ENCODE data around the gene ARL15. TPM values are rescaled to one million over a fixed set of nuclear protein-coding genes. Genes with fewer than 3 reads are reported as not detected.

Gene ARL15
- total RNA-seq, 4 donors from 2014 or later = 13.0 to 52.7 (median 17.1) TPM

DNA sequence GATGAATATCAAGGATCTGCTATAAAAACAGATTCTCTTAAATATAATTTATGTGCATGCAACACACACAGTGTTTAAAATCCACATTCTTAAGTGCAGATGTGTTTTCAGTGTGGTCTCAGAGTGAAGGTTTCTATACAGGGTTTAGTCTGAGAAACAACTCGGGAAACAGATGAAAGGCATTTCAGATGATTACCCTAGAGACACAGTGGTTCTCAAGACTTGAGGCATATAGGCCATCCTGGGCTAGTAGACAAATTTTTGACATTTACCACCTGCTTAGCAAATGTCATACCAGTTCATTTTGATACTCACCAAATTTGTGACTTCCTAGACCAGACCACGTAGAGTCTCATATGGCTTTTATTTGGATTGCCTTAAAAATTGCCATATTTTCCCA, 216.5 kb downstream of the ARL15 start:
- no peak for TF ChIP-seq EP300 (IDR thresholded peaks at IDR 0.05)
- TF ChIP-seq CTCF (IDR thresholded peaks at IDR 0.05) = no peak
- no peak for TF ChIP-seq POLR2A (IDR thresholded peaks at IDR 0.05)
- Histone ChIP-seq H3K9me3 (no peaks in the 10 kb centered on the region), H3K36me3 (no peaks in the 10 kb centered on the region), H3K27ac (no peak overlapping the region), H3K27me3 (no peaks in the 10 kb centered on the region), H3K4me3 (no peak overlapping the region), H3K4me1 (peaks cover 0 to 9% (median 0%) of the 10 kb centered on the region in 4 donors)
- DNase-seq (ENCODE audit: low spot score in 2 of 2) = no peak
- WGBS, 2 donors = 88 to 93% methylated on average over 2 of the region's 2 CpGs

DNA sequence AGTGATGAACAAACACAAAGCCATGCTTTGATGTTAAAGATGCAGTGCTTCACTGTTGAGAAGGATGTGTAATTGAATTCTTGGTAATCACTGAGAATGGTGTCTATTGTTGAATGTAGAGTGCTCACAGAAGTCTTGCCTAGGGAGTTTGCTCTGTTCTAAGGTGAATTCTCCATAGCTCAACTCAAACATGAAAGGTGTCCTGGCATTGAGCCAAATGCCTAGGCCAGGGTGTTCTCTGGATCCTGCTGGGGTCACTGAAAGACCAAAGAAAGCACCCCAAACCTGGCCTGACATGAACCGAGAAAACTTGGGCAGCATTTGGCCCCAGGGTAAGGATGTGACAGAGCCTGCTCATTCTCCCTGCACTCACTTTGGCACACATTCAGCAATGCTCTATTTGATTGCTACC, 217.3 kb downstream of the ARL15 start:
- H3K4me1 ChIP-seq = peaks cover 0 to 9% (median 0%) of the 10 kb centered on the region in 4 donors
- no peak for TF ChIP-seq EP300 (IDR thresholded peaks at IDR 0.05)
- no peak for DNase-seq (ENCODE audit: low spot score in 2 of 2)
- H3K27ac ChIP-seq = no peak overlapping the region
- no peaks in the 10 kb centered on the region for H3K9me3 ChIP-seq
- H3K4me3 ChIP-seq = no peak overlapping the region
- 83 to 86% methylated on average over 1 of the region's 1 CpG for WGBS, 2 donors
- H3K27me3 ChIP-seq = no peaks in the 10 kb centered on the region
- no peaks in the 10 kb centered on the region for H3K36me3 ChIP-seq

DNA sequence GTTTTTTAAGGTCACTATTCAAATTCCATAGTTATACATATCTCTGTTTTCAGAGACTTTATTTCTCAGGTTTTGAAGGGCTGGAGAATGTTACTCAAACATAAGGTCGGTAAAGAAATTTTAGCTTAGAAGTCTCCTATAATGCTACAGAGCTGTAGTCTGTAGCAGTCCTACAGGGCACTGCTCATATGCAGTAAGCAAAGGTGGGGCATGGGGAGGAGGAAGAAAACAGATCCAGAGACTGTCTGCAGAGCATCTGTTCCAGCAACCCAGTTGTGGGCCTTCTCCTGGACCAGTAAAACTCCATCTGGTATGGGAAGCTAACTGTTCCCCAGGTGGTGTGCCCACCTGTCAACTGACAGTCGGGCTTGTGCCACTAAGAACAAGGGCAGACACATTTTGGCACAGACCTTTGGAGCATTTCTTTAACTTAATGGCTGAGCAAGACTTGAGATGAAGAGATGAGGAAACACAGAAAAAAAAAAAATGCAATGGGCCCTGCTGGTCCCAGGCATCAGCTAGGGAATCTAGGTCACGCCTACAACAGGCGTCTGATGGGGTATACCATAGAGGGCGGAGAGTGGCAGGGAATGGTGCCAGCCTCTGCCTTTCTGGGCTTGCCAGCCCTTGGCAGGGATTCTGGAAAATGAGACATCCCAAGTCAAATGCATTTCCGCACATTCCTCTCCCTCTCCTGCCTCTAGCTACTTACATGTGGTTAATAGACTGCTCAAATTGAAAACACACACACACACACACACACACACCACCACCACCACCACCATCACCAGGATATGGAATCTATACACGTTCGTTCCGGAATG, 218.9 kb downstream of the ARL15 start:
- no peaks in the 10 kb centered on the region for H3K9me3 ChIP-seq
- no peak overlapping the region for H3K27ac ChIP-seq
- WGBS, 2 donors = 81 to 90% methylated on average over 9 of the region's 9 CpGs
- no peak for DNase-seq (ENCODE audit: low spot score in 2 of 2)
- H3K4me3 ChIP-seq = no peak overlapping the region
- H3K4me1 ChIP-seq = peaks cover 0 to 9% (median 0%) of the 10 kb centered on the region in 4 donors
- no peaks in the 10 kb centered on the region for H3K27me3 ChIP-seq
- no peaks in the 10 kb centered on the region for H3K36me3 ChIP-seq
- TF ChIP-seq POLR2A (IDR thresholded peaks at IDR 0.05) (no peak), EP300 (IDR thresholded peaks at IDR 0.05) (no peak), CTCF (IDR thresholded peaks at IDR 0.05) (no peak)

- 57 to 75% methylated on average over 1 of the region's 1 CpG for WGBS, 2 donors
- H3K4me1 ChIP-seq = peaks cover 0 to 5% (median 0%) of the 10 kb centered on the region in 4 donors
Observed at GRCh38 chr5:54090495-54091120, 219.8 kb downstream of the ARL15 start.

DNA sequence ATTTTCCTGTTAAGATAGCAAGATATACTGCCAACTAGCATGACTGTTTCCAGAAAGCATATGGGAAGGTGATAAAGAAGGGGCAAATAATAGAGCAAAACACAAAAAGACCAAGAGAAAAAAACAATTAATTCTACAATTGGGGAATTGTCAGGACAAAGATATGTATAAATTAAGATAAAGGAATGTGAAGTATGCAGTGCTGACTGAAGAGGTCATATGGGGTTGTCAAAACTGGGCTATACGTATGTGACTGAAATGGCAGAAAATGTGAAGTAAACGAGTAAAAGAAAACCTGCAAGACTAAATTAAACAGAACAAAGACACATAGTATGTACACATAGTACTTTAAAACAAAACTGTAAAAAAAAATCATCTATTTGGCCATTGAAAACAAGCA, 222.3 kb downstream of the ARL15 start:
- H3K4me1 ChIP-seq = no peaks in the 10 kb centered on the region
- H3K27me3 ChIP-seq = no peaks in the 10 kb centered on the region
- no peak for DNase-seq (ENCODE audit: low spot score in 2 of 2)
- 53 to 56% methylated on average over 2 of the region's 2 CpGs for WGBS, 2 donors
- no peak overlapping the region for H3K4me3 ChIP-seq
- TF ChIP-seq POLR2A (IDR thresholded peaks at IDR 0.05) (no peak), EP300 (IDR thresholded peaks at IDR 0.05) (no peak), CTCF (IDR thresholded peaks at IDR 0.05) (no peak)
- no peaks in the 10 kb centered on the region for H3K36me3 ChIP-seq
- H3K9me3 ChIP-seq = no peaks in the 10 kb centered on the region
- no peak overlapping the region for H3K27ac ChIP-seq

More at GRCh38 chr5:54090495-54091120, 219.8 kb downstream of the ARL15 start:
- H3K27ac ChIP-seq = no peak overlapping the region
- no peaks in the 10 kb centered on the region for H3K36me3 ChIP-seq
- no peak for TF ChIP-seq CTCF (IDR thresholded peaks at IDR 0.05)
- no peak for DNase-seq (ENCODE audit: low spot score in 2 of 2)
- H3K4me3 ChIP-seq = no peak overlapping the region
- H3K9me3 ChIP-seq = no peaks in the 10 kb centered on the region
- H3K27me3 ChIP-seq = no peaks in the 10 kb centered on the region
